Measurements from ENCODE around the gene BRS3. TPM values are rescaled to one million over a fixed set of nuclear protein-coding genes. Genes with fewer than 3 reads are reported as not detected.

Gene BRS3
- total RNA-seq, 1 donor from 2014 or later: not detected

GRCh38 chrX:136450050-136450830, 37.5 kb upstream of the BRS3 start:
- intact Hi-C loops (cut with DNase I): no loop called here

GRCh38 chrX:136452614-136453013, 35.1 kb upstream of the BRS3 start:
- no peak for TF ChIP-seq CTCF (IDR thresholded peaks at IDR 0.05)
- DNase-seq (no peak), ATAC-seq (no peak)
- Histone ChIP-seq H3K36me3 (no peaks in the 10 kb centered on the region), H3K4me3 (no peak overlapping the region), H3K9me3 (no peaks in the 10 kb centered on the region), H3K27me3 (ENCODE audit: low read depth) (no peaks in the 10 kb centered on the region), H3K27ac (no peak overlapping the region), H3K4me1 (no peaks in the 10 kb centered on the region)
- intact Hi-C loops (cut with DNase I): no loop called here

More at GRCh38 chrX:136450050-136450830, 37.5 kb upstream of the BRS3 start:
- H3K27me3 ChIP-seq (ENCODE audit: low read depth): no peaks in the 10 kb centered on the region
- no peak for ATAC-seq
- no peaks in the 10 kb centered on the region for H3K36me3 ChIP-seq
- H3K27ac ChIP-seq: no peak overlapping the region
- no peak for DNase-seq
- H3K9me3 ChIP-seq: no peaks in the 10 kb centered on the region
- no peak for TF ChIP-seq CTCF (IDR thresholded peaks at IDR 0.05)
- H3K4me1 ChIP-seq: no peaks in the 10 kb centered on the region
- H3K4me3 ChIP-seq: no peak overlapping the region

- no peaks in the 10 kb centered on the region for H3K9me3 ChIP-seq
- no peak for TF ChIP-seq CTCF (IDR thresholded peaks at IDR 0.05)
- H3K27me3 ChIP-seq (ENCODE audit: low read depth): no peaks in the 10 kb centered on the region
- no peaks in the 10 kb centered on the region for H3K36me3 ChIP-seq
- H3K4me1 ChIP-seq: no peaks in the 10 kb centered on the region
- no peak overlapping the region for H3K27ac ChIP-seq
- intact Hi-C loops (cut with DNase I): no loop called here
- ATAC-seq: no peak
- H3K4me3 ChIP-seq: no peak overlapping the region
- DNase-seq: no peak
These were observed 34.6 kb upstream of the BRS3 start for GRCh38 chrX:136453114-136453513.

- Histone ChIP-seq H3K9me3 (no peaks in the 10 kb centered on the region), H3K4me3 (no peak overlapping the region), H3K36me3 (no peaks in the 10 kb centered on the region), H3K27me3 (ENCODE audit: low read depth) (no peaks in the 10 kb centered on the region), H3K27ac (no peak overlapping the region), H3K4me1 (no peaks in the 10 kb centered on the region)
- no peak for DNase-seq
- intact Hi-C loops (cut with DNase I): no loop called here
- ATAC-seq: no peak
- no peak for TF ChIP-seq CTCF (IDR thresholded peaks at IDR 0.05)
These were observed 34.0 kb upstream of the BRS3 start for GRCh38 chrX:136453771-136454170.

GRCh38 chrX:136456133-136456532, 31.6 kb upstream of the BRS3 start:
- no peak for ATAC-seq

More at GRCh38 chrX:136456133-136456532, 31.6 kb upstream of the BRS3 start:
- Histone ChIP-seq H3K4me1 (no peaks in the 10 kb centered on the region), H3K27me3 (ENCODE audit: low read depth) (no peaks in the 10 kb centered on the region), H3K9me3 (no peaks in the 10 kb centered on the region), H3K36me3 (no peaks in the 10 kb centered on the region), H3K27ac (no peak overlapping the region), H3K4me3 (no peak overlapping the region)
- no peak for DNase-seq
- TF ChIP-seq CTCF (IDR thresholded peaks at IDR 0.05): no peak
- intact Hi-C loops (cut with DNase I): no loop called here
